Endothelial cell of umbilical vein (primary cell): ENCODE results near the gene MCEMP1.

Source experiments
- EZH2 ChIP-seq: IDR thresholded peaks from 2 replicates; pipeline ENCODE4 v1.6.1; 2012; ENCODE audit warnings: borderline replicate concordance, low read depth, mild to moderate bottlenecking, moderate library complexity, low read length, inconsistent platforms; ENCODE audit not compliant: severe bottlenecking
- JUN ChIP-seq: IDR thresholded peaks from 2 replicates; pipeline ENCODE4 v1.6.1; 2011; ENCODE audit warnings: borderline replicate concordance, low read depth; ENCODE audit not compliant: insufficient read length, insufficient read depth
- MYC ChIP-seq: IDR thresholded peaks from one replicate; pipeline ENCODE4 v1.6.1; 2011; ENCODE audit warnings: mild to moderate bottlenecking, low read depth, low read length
- POLR2A ChIP-seq: IDR thresholded peaks from 2 replicates; pipeline ENCODE4 v1.6.1; 2012; ENCODE audit warnings: low read depth, mild to moderate bottlenecking, control low read depth, low read length
- POLR2AphosphoS5 ChIP-seq: IDR thresholded peaks from 2 replicates; pipeline ENCODE4 v1.6.1; 2012; ENCODE audit warnings: low read depth, mild to moderate bottlenecking, control low read depth, low read length, moderate library complexity; ENCODE audit not compliant: insufficient read depth
- TF ChIP-seq, protein P1 (sequence below), 2 donors: IDR thresholded peaks; 1 replicate in 1 of 2; 2 replicates in 1 of 2; pipeline ENCODE4 v1.5.1; 2011; ENCODE audit warnings: low read length in 2 of 2, mild to moderate bottlenecking in 2 of 2, moderate library complexity in 2 of 2, control low read depth in 1 of 2, inconsistent platforms in 1 of 2, low read depth in 1 of 2; ENCODE audit not compliant: insufficient read depth in 1 of 2; ENCODE audit errors: extremely low read depth in 1 of 2
- TF ChIP-seq, protein P2 (sequence below): IDR thresholded peaks from 2 replicates; pipeline ENCODE4 v1.6.1; 2011; ENCODE audit not compliant: insufficient read depth, insufficient read length

DNA sequence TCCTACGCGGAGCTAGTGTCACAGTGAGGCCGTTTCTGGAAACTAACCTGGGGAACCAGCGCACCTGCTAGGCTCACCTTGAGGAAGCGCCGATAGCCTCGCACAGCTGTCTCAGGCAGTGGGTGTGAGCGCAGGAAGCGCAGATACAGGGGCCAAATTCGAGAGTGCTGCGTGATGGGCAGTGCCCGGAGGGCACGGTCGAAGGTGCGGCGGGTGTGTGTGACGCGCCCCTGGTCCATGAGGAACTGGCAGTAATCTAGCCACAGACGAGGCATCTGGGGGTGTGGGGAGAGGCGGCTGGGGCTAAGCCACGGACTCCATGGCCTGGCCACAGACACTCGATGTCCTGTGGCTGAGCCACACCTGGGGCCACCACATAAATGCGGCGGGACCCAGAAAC is 49.7 kb upstream of the MCEMP1 start:
- TF ChIP-seq, protein P1, sequence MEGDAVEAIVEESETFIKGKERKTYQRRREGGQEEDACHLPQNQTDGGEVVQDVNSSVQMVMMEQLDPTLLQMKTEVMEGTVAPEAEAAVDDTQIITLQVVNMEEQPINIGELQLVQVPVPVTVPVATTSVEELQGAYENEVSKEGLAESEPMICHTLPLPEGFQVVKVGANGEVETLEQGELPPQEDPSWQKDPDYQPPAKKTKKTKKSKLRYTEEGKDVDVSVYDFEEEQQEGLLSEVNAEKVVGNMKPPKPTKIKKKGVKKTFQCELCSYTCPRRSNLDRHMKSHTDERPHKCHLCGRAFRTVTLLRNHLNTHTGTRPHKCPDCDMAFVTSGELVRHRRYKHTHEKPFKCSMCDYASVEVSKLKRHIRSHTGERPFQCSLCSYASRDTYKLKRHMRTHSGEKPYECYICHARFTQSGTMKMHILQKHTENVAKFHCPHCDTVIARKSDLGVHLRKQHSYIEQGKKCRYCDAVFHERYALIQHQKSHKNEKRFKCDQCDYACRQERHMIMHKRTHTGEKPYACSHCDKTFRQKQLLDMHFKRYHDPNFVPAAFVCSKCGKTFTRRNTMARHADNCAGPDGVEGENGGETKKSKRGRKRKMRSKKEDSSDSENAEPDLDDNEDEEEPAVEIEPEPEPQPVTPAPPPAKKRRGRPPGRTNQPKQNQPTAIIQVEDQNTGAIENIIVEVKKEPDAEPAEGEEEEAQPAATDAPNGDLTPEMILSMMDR (IDR thresholded peaks at IDR 0.05; ENCODE audit: extremely low read depth in 1 of 2, insufficient read depth in 1 of 2, low read depth in 1 of 2, low read length in 2 of 2): no peak
- TF ChIP-seq POLR2AphosphoS5 (no peak), EZH2 (no peak), JUN (no peak), POLR2A (no peak), MYC (no peak)
- TF ChIP-seq, protein P2, sequence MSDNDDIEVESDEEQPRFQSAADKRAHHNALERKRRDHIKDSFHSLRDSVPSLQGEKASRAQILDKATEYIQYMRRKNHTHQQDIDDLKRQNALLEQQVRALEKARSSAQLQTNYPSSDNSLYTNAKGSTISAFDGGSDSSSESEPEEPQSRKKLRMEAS: no peak
